SIG-M5 treated with dmso at 0.1 percent for 504 hours (cell line): ENCODE measurements around the gene ETS2.

Experiments used
- DNase-seq: peaks from one replicate; lab custom pipeline; 2025; ENCODE audit not compliant: unreplicated experiment; lab: John Stamatoyannopoulos, UW

The ETS2 gene

GRCh38 chr21:38858026-38858811 is 52.5 kb downstream of the ETS2 start:
- no peak for DNase-seq

- no peak for DNase-seq
These were observed 53.1 kb downstream of the ETS2 start for GRCh38 chr21:38858812-38859205.

- DNase-seq: no peak
These were observed 54.1 kb downstream of the ETS2 start for GRCh38 chr21:38859852-38860251.

- DNase-seq: no peak
These were observed 55.3 kb downstream of the ETS2 start for GRCh38 chr21:38861056-38861455.

- no peak for DNase-seq
These were observed 56.4 kb downstream of the ETS2 start for GRCh38 chr21:38861989-38862683.

GRCh38 chr21:38863291-38863690 is 57.6 kb downstream of the ETS2 start:
- DNase-seq: no peak

- no peak for DNase-seq
These were observed 58.2 kb downstream of the ETS2 start for GRCh38 chr21:38863843-38864363.

GRCh38 chr21:38864964-38865363 is 59.2 kb downstream of the ETS2 start:
- DNase-seq: no peak

GRCh38 chr21:38869196-38869595 is 63.5 kb downstream of the ETS2 start:
- no peak for DNase-seq

GRCh38 chr21:38869946-38870345 is 64.2 kb downstream of the ETS2 start:
- DNase-seq: peak; percentile 45
